Suprapubic skin (tissue), 3 donors: Measurements from ENCODE around the gene PDE5A.

ENCODE experiments used
- POLR2A ChIP-seq, 2 donors: fragments of 450-650 bp; IDR thresholded peaks; one replicate each; pipeline ENCODE4 v1.6.1; 2017; ENCODE audit warnings: antibody characterized with exemption in 2 of 2, mild to moderate bottlenecking in 2 of 2, moderate library complexity in 2 of 2
- TF ChIP-seq, protein P1 (sequence below), 2 donors: fragments of 200-600 bp in 1 of 2; fragments of 450-650 bp in 1 of 2; sonication (generic) in 1 of 2; IDR thresholded peaks; one replicate each; pipeline ENCODE4 v1.5.1; 2016 to 2019; ENCODE audit warnings: antibody characterized with exemption in 2 of 2, mild to moderate bottlenecking in 1 of 2, moderate library complexity in 1 of 2

DNA sequence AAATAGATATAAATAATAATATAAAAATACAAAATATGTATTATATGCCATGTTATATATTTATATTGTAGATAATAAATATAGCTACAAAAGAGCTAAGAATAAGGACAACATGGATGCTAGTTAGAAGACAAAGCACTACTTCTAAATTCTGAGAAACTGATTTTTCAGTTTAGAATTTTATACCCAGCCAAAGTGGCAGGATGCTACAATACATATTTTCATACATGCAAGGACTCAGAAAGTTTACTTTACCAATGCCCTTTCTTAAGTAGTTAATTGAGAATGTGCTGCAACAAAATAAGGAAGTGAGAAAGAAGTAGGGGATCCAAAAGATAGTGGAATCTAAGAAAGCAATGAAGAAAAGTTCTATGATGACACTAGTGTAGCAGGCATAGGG, 64.5 kb downstream of the PDE5A start:
- TF ChIP-seq, protein P1, sequence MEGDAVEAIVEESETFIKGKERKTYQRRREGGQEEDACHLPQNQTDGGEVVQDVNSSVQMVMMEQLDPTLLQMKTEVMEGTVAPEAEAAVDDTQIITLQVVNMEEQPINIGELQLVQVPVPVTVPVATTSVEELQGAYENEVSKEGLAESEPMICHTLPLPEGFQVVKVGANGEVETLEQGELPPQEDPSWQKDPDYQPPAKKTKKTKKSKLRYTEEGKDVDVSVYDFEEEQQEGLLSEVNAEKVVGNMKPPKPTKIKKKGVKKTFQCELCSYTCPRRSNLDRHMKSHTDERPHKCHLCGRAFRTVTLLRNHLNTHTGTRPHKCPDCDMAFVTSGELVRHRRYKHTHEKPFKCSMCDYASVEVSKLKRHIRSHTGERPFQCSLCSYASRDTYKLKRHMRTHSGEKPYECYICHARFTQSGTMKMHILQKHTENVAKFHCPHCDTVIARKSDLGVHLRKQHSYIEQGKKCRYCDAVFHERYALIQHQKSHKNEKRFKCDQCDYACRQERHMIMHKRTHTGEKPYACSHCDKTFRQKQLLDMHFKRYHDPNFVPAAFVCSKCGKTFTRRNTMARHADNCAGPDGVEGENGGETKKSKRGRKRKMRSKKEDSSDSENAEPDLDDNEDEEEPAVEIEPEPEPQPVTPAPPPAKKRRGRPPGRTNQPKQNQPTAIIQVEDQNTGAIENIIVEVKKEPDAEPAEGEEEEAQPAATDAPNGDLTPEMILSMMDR (IDR thresholded peaks at IDR 0.05): no peak
- TF ChIP-seq POLR2A (IDR thresholded peaks at IDR 0.05): no peak
